Epithelial cell of proximal tubule (primary cell): ENCODE data around the gene DIP2B. TPM values are rescaled to one million over a fixed set of nuclear protein-coding genes. Genes with fewer than 3 reads are reported as not detected.

Experiments
- DNase-seq: peaks from one replicate; pipeline ENCODE4 v3.0.0-alpha.2; 2011; ENCODE audit warnings: low read depth
- H3K4me3 ChIP-seq: 2 replicates; pipeline ENCODE4 v1.5.1; 2011; ENCODE audit warnings: low read depth, mild to moderate bottlenecking, low read length
- total RNA-seq: library from RNA; depleted of rRNA; stranded (reverse); fragments of >200 nt; gene quantifications from 2 replicates; pipeline ENCODE4 v1.2.3, GENCODE V29; 2015
- TF ChIP-seq, protein P1 (sequence below): conservative IDR thresholded peaks from 2 replicates; pipeline ENCODE4 v1.5.1; 2012; ENCODE audit warnings: low read depth, mild to moderate bottlenecking, low read length

The DIP2B gene
- total RNA-seq, 1 donor from 2014 or later, result 21.6 TPM

DNA sequence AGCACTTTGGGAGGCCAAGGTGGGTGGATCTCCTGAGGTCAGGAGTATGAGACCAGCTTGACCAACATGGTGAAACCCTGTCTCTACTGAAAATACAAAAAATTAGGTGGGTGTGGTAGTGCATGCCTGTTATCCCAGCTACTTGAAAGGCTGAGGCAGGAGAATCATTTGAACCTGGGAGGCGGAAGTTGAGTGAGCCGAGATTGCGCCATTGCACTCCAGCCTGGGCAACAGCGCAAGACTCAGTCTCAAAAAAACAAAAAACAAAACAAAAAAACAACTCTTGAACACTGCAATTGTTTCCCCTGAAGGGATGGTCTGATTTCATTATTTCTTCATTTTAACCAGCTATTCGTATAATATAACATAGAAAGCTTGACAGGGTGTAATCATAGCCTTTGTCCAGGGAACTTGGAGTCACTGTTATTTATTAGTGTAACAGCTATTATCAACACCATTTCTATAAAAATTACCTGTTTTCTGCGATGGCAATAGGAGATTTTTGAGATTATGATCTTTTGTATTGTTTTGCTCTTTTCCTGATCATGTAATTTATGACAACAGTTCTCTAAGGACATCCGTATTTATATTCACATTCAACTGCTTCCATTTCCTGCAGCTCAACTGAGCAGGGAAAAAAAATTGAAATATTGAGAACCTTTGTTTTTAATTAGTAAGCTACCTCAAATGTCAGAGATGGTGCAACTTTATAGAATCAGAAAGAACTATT lies 94.7 kb downstream of the DIP2B start:
- no peak overlapping the region for H3K4me3 ChIP-seq
- DNase-seq, result no peak
- TF ChIP-seq, protein P1, sequence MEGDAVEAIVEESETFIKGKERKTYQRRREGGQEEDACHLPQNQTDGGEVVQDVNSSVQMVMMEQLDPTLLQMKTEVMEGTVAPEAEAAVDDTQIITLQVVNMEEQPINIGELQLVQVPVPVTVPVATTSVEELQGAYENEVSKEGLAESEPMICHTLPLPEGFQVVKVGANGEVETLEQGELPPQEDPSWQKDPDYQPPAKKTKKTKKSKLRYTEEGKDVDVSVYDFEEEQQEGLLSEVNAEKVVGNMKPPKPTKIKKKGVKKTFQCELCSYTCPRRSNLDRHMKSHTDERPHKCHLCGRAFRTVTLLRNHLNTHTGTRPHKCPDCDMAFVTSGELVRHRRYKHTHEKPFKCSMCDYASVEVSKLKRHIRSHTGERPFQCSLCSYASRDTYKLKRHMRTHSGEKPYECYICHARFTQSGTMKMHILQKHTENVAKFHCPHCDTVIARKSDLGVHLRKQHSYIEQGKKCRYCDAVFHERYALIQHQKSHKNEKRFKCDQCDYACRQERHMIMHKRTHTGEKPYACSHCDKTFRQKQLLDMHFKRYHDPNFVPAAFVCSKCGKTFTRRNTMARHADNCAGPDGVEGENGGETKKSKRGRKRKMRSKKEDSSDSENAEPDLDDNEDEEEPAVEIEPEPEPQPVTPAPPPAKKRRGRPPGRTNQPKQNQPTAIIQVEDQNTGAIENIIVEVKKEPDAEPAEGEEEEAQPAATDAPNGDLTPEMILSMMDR, result no peak

DNA sequence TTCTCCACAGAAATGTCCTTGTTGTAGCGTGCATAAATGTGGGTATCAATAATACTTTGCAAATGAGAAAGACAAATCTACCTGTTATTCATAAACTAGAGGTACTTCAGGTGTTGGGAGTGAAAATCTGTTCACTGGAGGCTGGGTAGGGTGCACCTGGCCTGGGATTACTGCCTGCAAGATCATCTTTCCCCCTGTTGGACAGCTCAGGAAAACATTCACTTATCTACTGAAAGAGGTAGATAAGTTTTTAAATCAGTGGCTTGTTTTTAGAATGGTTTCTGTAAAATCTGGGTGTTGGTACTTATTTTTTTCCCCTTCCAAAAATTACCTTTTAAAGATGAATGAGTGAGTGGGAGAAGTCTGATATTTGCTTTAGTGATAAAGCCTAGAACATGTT lies 95.6 kb downstream of the DIP2B start:
- no peak for DNase-seq
- no peak overlapping the region for H3K4me3 ChIP-seq
- TF ChIP-seq, protein P1, result no peak

DNA sequence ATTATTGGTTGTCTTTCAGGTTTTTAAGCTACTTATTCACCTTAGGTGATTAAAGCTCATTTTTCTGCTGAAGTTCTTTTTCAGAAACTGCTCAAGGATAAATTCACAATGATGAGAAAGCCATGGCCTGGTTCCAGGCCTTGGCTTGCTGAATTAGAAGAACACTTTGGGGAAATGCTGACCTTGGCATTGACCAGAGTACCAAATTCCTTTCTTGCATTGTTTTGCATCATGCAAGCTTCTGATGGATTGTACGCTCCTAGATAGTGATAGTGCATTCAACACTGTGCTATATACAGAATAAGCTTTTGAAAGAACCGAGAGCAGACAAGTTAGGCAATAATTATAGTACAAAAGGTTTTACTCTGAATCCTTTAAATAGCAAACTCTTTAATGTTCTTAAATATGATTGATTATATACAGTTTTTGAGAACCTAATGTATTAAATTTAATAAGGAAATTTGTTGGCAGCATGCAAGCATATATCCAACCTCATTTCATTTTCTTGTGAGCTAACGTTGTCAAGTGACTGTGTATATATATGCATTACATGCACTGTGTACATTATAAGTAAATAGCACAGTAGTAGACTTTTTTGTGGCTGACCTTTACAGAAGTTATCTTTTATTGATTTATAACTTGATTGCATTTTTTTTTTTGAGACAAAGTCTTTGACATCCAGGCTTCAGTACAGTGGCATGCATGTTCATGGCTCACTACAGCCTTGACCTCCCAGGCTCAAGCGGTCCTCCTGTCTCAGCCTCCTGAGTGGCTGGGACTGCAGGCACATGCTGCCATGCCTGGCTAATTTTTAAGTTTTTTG lies 99.2 kb downstream of the DIP2B start:
- H3K4me3 ChIP-seq, result no peak overlapping the region
- TF ChIP-seq, protein P1, result no peak
- DNase-seq, result no peak

DNA sequence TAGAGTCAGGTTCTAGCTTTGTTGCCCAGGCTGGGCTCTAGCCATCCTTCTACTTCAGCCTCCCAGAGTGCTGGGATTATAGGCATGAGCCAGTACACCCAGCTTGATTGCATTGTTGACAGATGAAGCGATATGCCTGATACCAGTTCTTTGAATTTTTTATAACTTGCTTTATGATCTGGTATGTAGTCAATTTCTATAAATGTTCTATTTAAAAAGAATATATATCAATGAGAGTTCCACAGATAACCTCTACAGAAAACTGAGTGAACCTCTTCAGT lies 99.8 kb downstream of the DIP2B start:
- DNase-seq, result no peak
- no peak overlapping the region for H3K4me3 ChIP-seq
- TF ChIP-seq, protein P1, result no peak

DNA sequence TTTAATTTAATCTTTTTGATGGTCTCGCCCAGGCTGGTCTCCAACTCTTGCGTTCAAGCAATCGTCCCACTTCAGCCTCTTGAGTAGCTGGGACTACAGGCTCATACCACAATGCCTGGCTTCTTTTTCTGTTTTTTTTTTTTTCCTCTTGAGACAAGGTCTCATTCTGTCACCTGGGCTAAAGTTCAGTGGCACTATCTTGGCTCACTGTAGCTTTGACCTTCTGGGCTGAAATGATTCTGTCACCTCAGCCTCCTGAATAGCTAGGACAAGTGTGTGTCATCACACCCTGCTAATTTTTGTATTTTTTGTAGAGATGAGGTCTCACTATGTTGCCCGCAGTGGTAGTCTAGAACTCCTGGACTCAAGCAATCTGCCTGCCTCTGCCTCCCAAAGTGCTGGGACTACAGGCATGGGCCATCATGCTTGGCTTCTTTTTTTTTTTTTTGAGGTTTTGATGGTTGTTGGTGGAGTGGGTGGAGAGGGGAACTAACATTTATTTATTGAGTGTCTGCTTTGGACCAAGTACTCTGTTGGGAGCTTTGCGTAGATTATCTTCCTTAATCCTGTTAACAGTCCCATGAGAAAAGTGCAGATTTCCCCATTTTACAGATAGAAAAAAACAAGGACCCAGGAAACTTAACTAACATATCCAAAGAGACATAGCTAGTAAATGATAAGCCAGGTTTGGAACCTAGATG lies 102.0 kb downstream of the DIP2B start:
- TF ChIP-seq, protein P1, result no peak
- DNase-seq, result no peak
- H3K4me3 ChIP-seq, result no peak overlapping the region

DNA sequence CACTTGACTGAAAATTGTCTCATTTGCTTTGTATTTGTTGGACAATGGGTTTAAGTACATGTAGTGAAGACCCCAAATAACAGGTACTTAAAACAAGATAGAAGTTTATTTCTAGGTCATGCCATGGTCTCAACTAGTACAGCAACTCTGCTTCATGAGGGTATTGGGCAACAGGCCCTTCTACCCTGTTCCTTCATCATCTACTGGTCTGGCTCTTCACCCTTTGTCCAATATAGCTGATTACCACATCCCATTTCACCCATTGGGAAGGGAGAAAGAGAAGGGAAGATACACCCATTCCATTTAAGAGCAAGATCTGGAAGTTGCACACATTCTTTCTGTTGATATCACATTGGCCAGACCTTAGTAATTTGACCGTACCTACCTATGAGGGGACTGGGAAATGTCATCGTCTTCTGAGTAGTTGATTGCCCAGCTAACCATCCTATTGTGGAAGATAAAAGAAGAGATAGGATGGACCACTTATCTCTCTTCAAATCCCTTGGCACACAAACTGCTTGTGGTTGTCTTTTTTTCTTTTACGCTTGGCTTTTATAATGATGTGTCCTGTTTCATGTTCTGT lies 104.6 kb downstream of the DIP2B start:
- H3K4me3 ChIP-seq, result no peak overlapping the region
- TF ChIP-seq, protein P1, result no peak
- no peak for DNase-seq
